CD8-positive, alpha-beta memory T cell (primary cell): ENCODE data around the gene MAPKAPK3. TPM values are rescaled to one million over a fixed set of nuclear protein-coding genes. Genes with fewer than 3 reads are reported as not detected.

Experiments used
- CTCF ChIA-PET: fragments of 350-600 bp; sonication (Branson Sonifier 250); formaldehyde crosslinking; loops from one replicate; lab custom pipeline; 2021; ENCODE audit warnings: antibody characterized with exemption; lab: Charles Lee
- POLR2A ChIA-PET: fragments of 350-600 bp; sonication (Branson Sonifier 250); formaldehyde crosslinking; loops from one replicate; lab custom pipeline; 2021; ENCODE audit warnings: antibody characterized with exemption; lab: Charles Lee
- DNase-seq, 5 donors: peaks; one replicate each; pipeline versions ENCODE4 v3.0.0 to v3.0.0-alpha.2; 2020 to 2022; ENCODE audit warnings: mixed read lengths in 1 of 5
- H3K27ac ChIP-seq: one replicate; pipeline ENCODE4 v1.7.0; 2013; ENCODE audit warnings: low read depth, mild to moderate bottlenecking, low read length, moderate library complexity
- H3K27me3 ChIP-seq: 2 replicates; pipeline ENCODE4 v1.7.0; 2013; ENCODE audit warnings: low read length, mild to moderate bottlenecking; ENCODE audit not compliant: insufficient read depth, poor library complexity, severe bottlenecking
- H3K36me3 ChIP-seq: 2 replicates; pipeline ENCODE4 v1.7.0; 2013; ENCODE audit warnings: mild to moderate bottlenecking, low read length, moderate library complexity; ENCODE audit not compliant: insufficient read depth
- H3K4me1 ChIP-seq: 2 replicates; pipeline ENCODE4 v1.7.0; 2013; ENCODE audit warnings: mild to moderate bottlenecking, low read length, moderate library complexity; ENCODE audit not compliant: insufficient read depth
- H3K4me3 ChIP-seq: 2 replicates; pipeline ENCODE4 v1.7.0; 2013; ENCODE audit warnings: mild to moderate bottlenecking, low read length
- H3K9me3 ChIP-seq: 2 replicates; pipeline ENCODE4 v1.7.0; 2013; ENCODE audit warnings: mild to moderate bottlenecking, low read length
- H3K27ac Mint-ChIP-seq, 8 donors: one replicate each; pipeline ENCODE4 v1.8.0; 2020 to 2021; ENCODE audit warnings: mixed read lengths in 8 of 8, mild to moderate bottlenecking in 6 of 8, inconsistent platforms in 3 of 8, moderate library complexity in 3 of 8
- H3K27me3 Mint-ChIP-seq, 2 donors: one replicate each; pipeline ENCODE4 v1.8.0; 2020 to 2021; ENCODE audit warnings: mixed read lengths in 2 of 2, mild to moderate bottlenecking in 1 of 2, moderate library complexity in 1 of 2
- H3K36me3 Mint-ChIP-seq, 3 donors: one replicate each; pipeline ENCODE4 v1.8.0; 2020 to 2021; ENCODE audit warnings: mixed read lengths in 3 of 3, inconsistent platforms in 1 of 3, mild to moderate bottlenecking in 1 of 3
- H3K4me1 Mint-ChIP-seq, 3 donors: one replicate each; pipeline ENCODE4 v1.8.0; 2020 to 2021; ENCODE audit warnings: mixed read lengths in 3 of 3, inconsistent platforms in 1 of 3, mild to moderate bottlenecking in 1 of 3
- H3K4me3 Mint-ChIP-seq, 7 donors: one replicate each; pipeline ENCODE4 v1.8.0; 2020 to 2021; ENCODE audit warnings: mixed read lengths in 7 of 7, mild to moderate bottlenecking in 6 of 7, moderate library complexity in 4 of 7, inconsistent platforms in 2 of 7
- H3K9me3 Mint-ChIP-seq, 5 donors: one replicate each; pipeline ENCODE4 v1.8.0; 2020 to 2022; ENCODE audit warnings: mixed read lengths in 5 of 5, mild to moderate bottlenecking in 3 of 5, moderate library complexity in 2 of 5, inconsistent platforms in 1 of 5
- polyA plus RNA-seq: library from polyadenylated mRNA; unstranded; fragments of 300-500 nt; fragmentation: Illumina TruSeq; gene quantifications from one replicate; pipeline ENCODE4 v1.2.3, GENCODE V29; 2021
- total RNA-seq, 2 experiments: library from RNA; stranded (reverse); gene quantifications; one replicate each; pipeline ENCODE4 v1.2.3, GENCODE V29; 2021

The MAPKAPK3 gene
- total and polyA plus RNA-seq, 3 experiments from 2014 or later = 57.0 to 156 (median 153) TPM

DNA sequence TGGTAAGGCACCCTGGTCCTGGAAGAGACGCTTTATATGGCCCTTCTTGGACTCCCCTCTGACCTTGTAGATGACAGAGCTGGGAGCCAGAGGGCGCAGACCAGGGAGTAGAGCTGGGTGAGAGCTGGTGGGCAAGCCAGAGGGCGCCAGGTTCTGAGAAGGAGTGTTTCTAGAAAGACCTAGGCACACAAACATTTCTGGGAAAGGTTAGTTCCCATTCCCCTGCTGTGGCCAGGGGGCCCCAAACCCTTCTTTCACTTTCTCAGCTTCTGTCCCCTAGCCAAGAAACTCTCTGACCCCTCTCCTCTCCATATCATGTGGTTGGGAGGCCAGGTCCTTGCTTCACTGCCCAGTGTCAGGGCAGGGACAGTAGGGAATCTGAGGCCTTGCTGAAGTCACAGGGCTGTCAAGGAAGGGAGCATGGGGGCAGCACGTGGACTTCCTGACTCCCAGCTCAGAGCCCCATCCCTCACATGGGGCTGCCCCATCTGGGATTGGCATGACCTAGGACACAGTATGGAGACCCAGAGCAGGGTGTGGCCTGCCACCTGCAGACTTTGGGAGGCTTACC is 44.1 kb upstream of the MAPKAPK3 start:
- Histone ChIP-seq H3K27me3 (no peaks in the 10 kb centered on the region), H3K36me3 (peaks cover 6% of the 10 kb centered on the region), H3K27ac (peak overlapping the region; percentile 65), H3K4me3 (peak overlapping the region; percentile 54), H3K9me3 (no peaks in the 10 kb centered on the region), H3K4me1 (peaks cover 94% of the 10 kb centered on the region)
- POLR2A ChIA-PET = interaction anchor here (1.0 to 6.1 kb wide), 6 partner anchors 12 to 44 kb away, joined by 3 to 57 read pairs (median 12); partner anchors contain the start of genes CISH and MAPKAPK3
- CTCF ChIA-PET = interaction anchor here (0.9 to 18.9 kb wide), 9 partner anchors 9 to 226 kb away, joined by 3 to 724 read pairs (median 9); partner anchors contain the start of genes CISH and MAPKAPK3
- Mint-ChIP-seq H3K27me3 (peaks cover 0 to 2% of the 10 kb centered on the region in 2 donors), H3K9me3 (no peaks in the 10 kb centered on the region), H3K27ac (peak overlapping the region; percentile 89 to 98 (median 95)), H3K4me3 (peak overlapping the region; percentile 67 to 85 (median 75)), H3K36me3 (peaks cover 0 to 22% (median 0%) of the 10 kb centered on the region in 3 donors), H3K4me1 (peaks cover 67 to 93% (median 73%) of the 10 kb centered on the region in 3 donors)
- DNase-seq = no peak

DNA sequence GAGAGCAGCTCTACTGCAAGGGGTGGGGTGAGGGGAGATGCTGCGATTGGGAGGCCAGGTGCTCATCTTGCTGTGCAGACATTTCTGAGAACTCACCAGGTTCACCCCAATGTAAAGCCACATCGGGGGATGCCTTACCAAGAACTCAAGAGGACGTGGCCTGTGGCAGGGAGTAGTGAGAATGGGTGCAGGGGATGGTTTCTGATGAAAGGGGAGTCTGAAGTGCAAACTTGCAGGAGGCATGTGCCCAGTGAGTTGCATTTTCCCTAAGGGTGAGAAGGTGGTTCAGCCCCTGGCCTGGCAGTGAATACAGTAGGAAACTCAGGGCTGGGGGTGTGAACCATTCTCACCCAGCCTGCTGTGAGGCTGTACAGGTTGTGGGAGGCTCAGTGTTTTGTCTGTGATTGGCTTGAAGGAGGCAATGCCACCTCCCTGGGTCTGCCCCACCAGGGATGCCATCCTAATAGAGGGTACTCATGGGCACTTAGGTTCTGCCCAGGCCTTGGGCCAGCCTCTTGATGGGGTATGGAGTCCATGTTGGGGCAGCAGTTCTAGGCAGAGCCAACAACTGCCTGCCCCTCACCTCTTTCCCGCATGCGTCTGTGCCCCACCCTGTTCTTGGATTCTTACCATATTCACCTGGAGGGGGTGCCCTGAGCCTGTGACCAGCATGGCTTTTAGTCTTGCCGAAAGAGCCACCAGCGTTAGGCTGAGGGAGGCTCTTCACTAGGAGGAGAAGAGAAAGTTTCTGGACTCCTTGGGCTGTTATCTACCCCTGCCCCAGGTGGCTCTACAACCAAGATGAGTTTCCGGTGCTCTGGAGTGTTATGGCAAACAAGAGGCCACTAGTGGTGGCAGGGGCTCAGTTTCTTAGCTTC is 43.1 kb upstream of the MAPKAPK3 start:
- Mint-ChIP-seq H3K9me3 (no peaks in the 10 kb centered on the region), H3K4me3 (peak overlapping the region; percentile 67 to 85 (median 74))
- POLR2A ChIA-PET = interaction anchor here (1.0 to 2.9 kb wide), 6 partner anchors 15 to 40 kb away, joined by 3 to 18 read pairs (median 4); partner anchors contain the start of gene CISH

DNA sequence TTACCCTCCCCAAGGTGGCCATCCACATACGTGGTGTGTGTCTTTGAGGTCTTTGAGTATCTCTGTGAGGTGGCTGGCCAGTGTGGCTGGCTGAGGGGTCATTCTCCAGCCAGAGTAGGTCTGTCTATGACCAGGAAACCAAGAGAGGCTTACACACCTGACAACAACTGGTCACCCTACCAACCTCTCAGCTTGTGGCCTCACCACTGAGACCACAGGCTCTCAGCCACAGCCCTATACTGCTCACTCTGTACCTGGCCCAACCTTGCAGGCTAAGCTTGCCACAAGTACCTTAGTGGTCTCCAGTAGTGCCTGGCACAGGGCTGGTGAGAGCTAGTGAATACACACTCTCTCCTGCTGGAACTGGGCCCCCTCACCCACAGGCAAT is 42.5 kb upstream of the MAPKAPK3 start:
- CTCF ChIA-PET = interaction anchor here (0.7 to 18.9 kb wide), 4 partner anchors 16 to 796 kb away, joined by 3 to 724 read pairs (median 98); partner anchors contain the start of genes CISH and MAPKAPK3
- POLR2A ChIA-PET = interaction anchor here (1.0 to 2.9 kb wide), 4 partner anchors 14 to 39 kb away, joined by 3 to 18 read pairs (median 4); partner anchors contain the start of gene CISH

More for the DNA sequence above, 43.1 kb upstream of the MAPKAPK3 start:
- Mint-ChIP-seq H3K27ac (peak overlapping the region; percentile 88 to 98 (median 95)), H3K27me3 (peaks cover 0 to 2% of the 10 kb centered on the region in 2 donors), H3K36me3 (peaks cover 0 to 29% (median 0%) of the 10 kb centered on the region in 3 donors), H3K4me1 (peaks cover 63 to 89% (median 70%) of the 10 kb centered on the region in 3 donors)
- peak overlapping the region; percentile 65 for H3K27ac ChIP-seq
- CTCF ChIA-PET = interaction anchor here (0.7 to 18.9 kb wide), 8 partner anchors 8 to 797 kb away, joined by 3 to 724 read pairs (median 15); partner anchors contain the start of genes CISH and MAPKAPK3
- H3K9me3 ChIP-seq = no peaks in the 10 kb centered on the region
- H3K27me3 ChIP-seq = no peaks in the 10 kb centered on the region
- peaks cover 7% of the 10 kb centered on the region for H3K36me3 ChIP-seq
- peak overlapping the region; percentile 54 for H3K4me3 ChIP-seq
- peaks cover 93% of the 10 kb centered on the region for H3K4me1 ChIP-seq
- peak in 4 of 5 donors; percentile 30 to 65 (median 37) for DNase-seq

DNA sequence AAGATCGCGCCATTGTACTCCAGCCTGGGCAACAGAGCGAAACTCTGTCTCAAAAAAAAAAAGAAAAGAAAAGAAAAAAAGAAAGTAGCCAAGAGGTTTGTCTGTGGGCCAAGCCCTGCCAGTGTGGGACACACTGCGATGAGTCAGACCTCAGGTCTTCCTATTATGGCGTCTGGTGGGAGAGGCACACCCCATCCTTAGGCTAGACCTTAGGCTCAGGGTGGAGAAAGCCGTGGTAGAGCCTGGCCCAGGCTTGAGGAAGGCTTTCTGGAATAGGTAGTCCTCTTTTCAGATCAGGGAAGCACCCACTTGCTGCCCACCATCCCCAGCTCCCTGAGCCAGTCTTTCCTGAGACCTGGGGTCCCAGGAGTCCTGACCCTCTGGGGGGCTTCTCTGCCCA is 41.6 kb upstream of the MAPKAPK3 start:
- POLR2A ChIA-PET = interaction anchor here (1.6 kb wide), 1 partner anchor 31 kb away, joined by 5 read pairs; no protein-coding TSS in a partner anchor
- Histone ChIP-seq H3K36me3 (peaks cover 7% of the 10 kb centered on the region), H3K27ac (peak overlapping the region; percentile 50), H3K27me3 (no peaks in the 10 kb centered on the region), H3K4me1 (peaks cover 83% of the 10 kb centered on the region), H3K4me3 (no peak overlapping the region), H3K9me3 (no peaks in the 10 kb centered on the region)
- Mint-ChIP-seq H3K4me3 (peak overlapping the region in 3 of 7 donors; percentile 54 to 74 (median 72)), H3K9me3 (no peaks in the 10 kb centered on the region), H3K27me3 (peaks cover 0 to 2% of the 10 kb centered on the region in 2 donors), H3K4me1 (peaks cover 59 to 84% (median 61%) of the 10 kb centered on the region in 3 donors), H3K27ac (peak overlapping the region; percentile 81 to 98 (median 95)), H3K36me3 (peaks cover 0 to 32% (median 0%) of the 10 kb centered on the region in 3 donors)
- CTCF ChIA-PET = interaction anchor here (11.7 to 18.9 kb wide), 2 partner anchors 15 to 35 kb away, joined by 176 to 724 read pairs; partner anchors contain the start of genes CISH and MAPKAPK3
- no peak for DNase-seq

More for the DNA sequence above, 42.5 kb upstream of the MAPKAPK3 start:
- no peaks in the 10 kb centered on the region for H3K27me3 ChIP-seq
- peaks cover 0 to 2% of the 10 kb centered on the region in 2 donors for H3K27me3 Mint-ChIP-seq
- no peaks in the 10 kb centered on the region for H3K9me3 ChIP-seq
- peak overlapping the region; percentile 67 to 85 (median 74) for H3K4me3 Mint-ChIP-seq
- peak overlapping the region; percentile 30 for H3K4me3 ChIP-seq
- peaks cover 0 to 28% (median 0%) of the 10 kb centered on the region in 3 donors for H3K36me3 Mint-ChIP-seq
- peak in 1 of 5 donors; percentile 22 for DNase-seq
- peaks cover 92% of the 10 kb centered on the region for H3K4me1 ChIP-seq
- H3K4me1 Mint-ChIP-seq = peaks cover 65 to 93% (median 69%) of the 10 kb centered on the region in 3 donors
- H3K27ac ChIP-seq = peak overlapping the region; percentile 65
- peak overlapping the region; percentile 88 to 98 (median 95) for H3K27ac Mint-ChIP-seq
- H3K9me3 Mint-ChIP-seq = no peaks in the 10 kb centered on the region
- peaks cover 7% of the 10 kb centered on the region for H3K36me3 ChIP-seq

DNA sequence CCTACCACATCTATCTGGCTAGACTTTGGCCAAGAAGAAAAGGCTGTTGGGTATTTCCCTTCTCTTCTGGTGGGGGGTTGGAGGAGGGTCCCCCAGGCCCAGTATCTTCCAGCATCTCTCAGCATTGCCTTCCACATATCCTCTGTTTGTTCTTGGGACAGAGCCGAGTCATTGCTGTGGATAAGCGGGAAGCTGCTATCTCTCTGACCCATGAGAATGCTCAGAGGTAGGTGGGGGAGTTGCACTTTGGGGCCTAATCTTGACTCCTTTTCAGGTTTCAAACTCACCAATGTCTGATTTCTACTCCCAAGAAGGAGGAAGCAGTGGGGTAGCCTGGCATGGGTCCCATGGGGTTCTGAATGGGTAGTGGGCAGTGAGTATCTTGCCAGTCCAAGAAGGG is 39.6 kb upstream of the MAPKAPK3 start:
- H3K27ac Mint-ChIP-seq = peak overlapping the region; percentile 52 to 98 (median 78)
- peaks cover 54 to 82% (median 56%) of the 10 kb centered on the region in 3 donors for H3K4me1 Mint-ChIP-seq
- DNase-seq = no peak
- ChIA-PET CTCF (interaction anchor here (1.4 to 18.9 kb wide), 4 partner anchors 13 to 76 kb away, joined by 6 to 724 read pairs (median 92); partner anchors contain the start of genes CISH and MAPKAPK3), POLR2A (no interaction called here)
- H3K27me3 Mint-ChIP-seq = peaks cover 0 to 2% of the 10 kb centered on the region in 2 donors
- peaks cover 83% of the 10 kb centered on the region for H3K4me1 ChIP-seq
- peaks cover 7% of the 10 kb centered on the region for H3K36me3 ChIP-seq
- no peak overlapping the region for H3K4me3 ChIP-seq
- H3K36me3 Mint-ChIP-seq = peaks cover 0 to 41% (median 2%) of the 10 kb centered on the region in 3 donors
- H3K9me3 ChIP-seq = no peaks in the 10 kb centered on the region
- H3K9me3 Mint-ChIP-seq = no peaks in the 10 kb centered on the region
- peak overlapping the region in 3 of 7 donors; percentile 15 to 44 (median 28) for H3K4me3 Mint-ChIP-seq
- H3K27me3 ChIP-seq = no peaks in the 10 kb centered on the region
- H3K27ac ChIP-seq = peak overlapping the region; percentile 33

DNA sequence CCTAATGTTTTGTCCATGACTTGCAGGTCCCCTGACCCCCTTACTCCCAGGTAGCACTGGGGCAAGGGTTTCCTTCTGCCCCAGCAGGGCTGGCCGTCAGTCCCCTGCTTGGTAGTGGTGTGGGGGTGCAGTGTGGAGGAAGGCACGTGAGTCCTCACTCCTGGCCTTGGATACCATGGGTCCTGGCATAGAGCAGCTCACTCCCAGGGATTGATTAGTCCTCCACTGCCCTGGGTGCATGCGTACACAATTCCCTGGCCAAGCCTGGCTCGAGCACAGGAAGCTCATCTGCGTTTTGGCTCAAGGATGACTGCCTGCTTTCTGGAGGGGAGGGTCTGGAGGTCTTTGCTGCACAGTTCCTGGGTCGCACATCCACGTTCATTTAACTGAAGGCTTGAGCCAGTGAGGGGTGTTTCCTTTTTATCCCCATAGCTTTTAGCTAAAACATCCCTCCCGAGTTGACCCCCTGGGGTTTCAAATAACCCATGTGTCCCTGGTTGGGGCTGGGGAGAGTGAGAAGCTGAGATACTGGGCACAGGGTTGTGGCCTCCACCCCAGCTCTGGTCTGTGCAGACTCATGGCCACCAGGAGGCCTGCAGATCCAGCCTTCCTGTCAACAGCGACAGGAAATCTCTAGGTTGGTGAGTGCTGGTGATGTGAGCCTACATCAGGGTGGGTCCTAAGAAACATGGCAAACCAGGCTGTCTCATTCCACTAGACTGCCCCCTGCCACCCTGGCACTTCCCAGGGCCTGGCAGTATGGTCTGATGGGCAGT is 36.1 kb upstream of the MAPKAPK3 start:
- peaks cover 50% of the 10 kb centered on the region for H3K4me1 ChIP-seq
- ChIA-PET POLR2A (interaction anchor here (1.0 to 1.8 kb wide), 2 partner anchors 21 to 29 kb away, joined by 4 to 6 read pairs; no protein-coding TSS in a partner anchor), CTCF (interaction anchor here (0.9 to 18.9 kb wide), 5 partner anchors 9 to 72 kb away, joined by 3 to 724 read pairs (median 5); partner anchors contain the start of genes CISH, HEMK1 and MAPKAPK3)
- H3K27me3 Mint-ChIP-seq = no peaks in the 10 kb centered on the region
- no peak overlapping the region for H3K27ac ChIP-seq
- no peak overlapping the region for H3K4me3 ChIP-seq
- no peaks in the 10 kb centered on the region for H3K9me3 ChIP-seq
- no peak for DNase-seq
- peaks cover 7% of the 10 kb centered on the region for H3K36me3 ChIP-seq
- no peak overlapping the region for H3K4me3 Mint-ChIP-seq
- peaks cover 32 to 66% (median 36%) of the 10 kb centered on the region in 3 donors for H3K4me1 Mint-ChIP-seq
- H3K9me3 Mint-ChIP-seq = no peaks in the 10 kb centered on the region
- peaks cover 0 to 60% (median 3%) of the 10 kb centered on the region in 3 donors for H3K36me3 Mint-ChIP-seq
- H3K27ac Mint-ChIP-seq = peak overlapping the region in 5 of 8 donors; percentile 40 to 77 (median 66)
- no peaks in the 10 kb centered on the region for H3K27me3 ChIP-seq
